Cardiac muscle cell (in vitro differentiated cells and primary cell): ENCODE data around the gene TRNAU1AP. TPM values are rescaled to one million over a fixed set of nuclear protein-coding genes. Genes with fewer than 3 reads are reported as not detected.
A peak's percentile ranks its signal among the peaks of the same experiment; 100 is the strongest.
"Not testable (repeated sequence)": the region's sequence is repeated elsewhere in the genome, so short reads cannot be mapped to it uniquely, and the experiment has no call there.

ENCODE experiments used
- DNase-seq, 2 donors: peaks; one replicate each; pipeline versions ENCODE4 v3.0.0 to v3.0.0-alpha.2; 2010 to 2017; ENCODE audit warnings: low read depth in 1 of 2, low spot score in 1 of 2
- H3K27ac ChIP-seq: fragments of 200-600 bp; sonication (generic); 2 replicates; pipeline ENCODE4 v1.5.1; 2016
- H3K27me3 ChIP-seq: fragments of 200-600 bp; sonication (generic); 2 replicates; pipeline ENCODE4 v1.6.0; 2016; ENCODE audit warnings: control low read depth
- H3K36me3 ChIP-seq: fragments of 200-600 bp; sonication (generic); 2 replicates; pipeline ENCODE4 v1.5.1; 2016; ENCODE audit warnings: control low read depth
- H3K4me1 ChIP-seq: fragments of 200-600 bp; sonication (generic); 2 replicates; pipeline ENCODE4 v1.8.1; 2017; ENCODE audit warnings: low read depth, mild to moderate bottlenecking, mixed run types
- H3K4me3 ChIP-seq: fragments of 200-600 bp; sonication (generic); 2 replicates; pipeline ENCODE4 v1.5.1; 2016; ENCODE audit warnings: mild to moderate bottlenecking
- H3K9me3 ChIP-seq: fragments of 200-600 bp; sonication (generic); 2 replicates; pipeline ENCODE4 v1.5.1; 2017; ENCODE audit warnings: low read depth, mild to moderate bottlenecking, control low read depth
- CTCF ChIP-seq: IDR thresholded peaks from 2 replicates; pipeline ENCODE4 v1.5.1; 2012; ENCODE audit warnings: low read depth, mild to moderate bottlenecking, low read length
- polyA plus RNA-seq: library from polyadenylated mRNA; unstranded; fragments of >200 nt; fragmentation: Nextera tagmentation; extraction: Ambion mirVana; gene quantifications from 2 replicates; pipeline ENCODE4 v1.2.1, GENCODE V29; 2016
- total RNA-seq: library from RNA; depleted of rRNA; stranded (reverse); fragments of >200 nt; gene quantifications from 2 replicates; pipeline ENCODE4 v1.2.3, GENCODE V29; 2016

TRNAU1AP gene
- total and polyA plus RNA-seq, 2 experiments from 2014 or later = 26.0 to 39.9 TPM

GRCh38 chr1:28510970-28511440 lies 41.9 kb upstream of the TRNAU1AP start:
- peak in 1 of 2 donors; percentile 54 for DNase-seq
- TF ChIP-seq CTCF = no peak
- Histone ChIP-seq H3K27me3 (no peaks in the 10 kb centered on the region), H3K36me3 (peaks cover 13% of the 10 kb centered on the region), H3K4me1 (peaks cover 4% of the 10 kb centered on the region), H3K4me3 (no peak overlapping the region), H3K27ac (peak overlapping the region; percentile 97), H3K9me3 (no peaks in the 10 kb centered on the region)

GRCh38 chr1:28512058-28512611 lies 40.8 kb upstream of the TRNAU1AP start:
- H3K27ac ChIP-seq = peak overlapping the region; percentile 48
- DNase-seq = peak in 1 of 2 donors; percentile 27
- no peak overlapping the region for H3K4me3 ChIP-seq
- peaks cover 2% of the 10 kb centered on the region for H3K4me1 ChIP-seq
- peaks cover 13% of the 10 kb centered on the region for H3K36me3 ChIP-seq
- no peaks in the 10 kb centered on the region for H3K27me3 ChIP-seq
- no peak for TF ChIP-seq CTCF
- no peaks in the 10 kb centered on the region for H3K9me3 ChIP-seq

- DNase-seq, H3K36me3 ChIP-seq, H3K4me3 ChIP-seq, H3K27me3 ChIP-seq, H3K9me3 ChIP-seq, H3K4me1 ChIP-seq: not testable (repeated sequence)
- peak overlapping the region; percentile 72 for H3K27ac ChIP-seq
Measured at GRCh38 chr1:28514445-28514933, 38.4 kb upstream of the TRNAU1AP start.

GRCh38 chr1:28516518-28516956 lies 36.3 kb upstream of the TRNAU1AP start:
- no peak overlapping the region for H3K4me3 ChIP-seq
- peak overlapping the region; percentile 23 for H3K27ac ChIP-seq
- H3K27me3 ChIP-seq = no peaks in the 10 kb centered on the region
- TF ChIP-seq CTCF = no peak
- no peak for DNase-seq
- no peaks in the 10 kb centered on the region for H3K36me3 ChIP-seq
- no peaks in the 10 kb centered on the region for H3K9me3 ChIP-seq
- peaks cover 6% of the 10 kb centered on the region for H3K4me1 ChIP-seq

- Histone ChIP-seq H3K4me1 (peaks cover 6% of the 10 kb centered on the region), H3K36me3 (no peaks in the 10 kb centered on the region), H3K4me3 (peak overlapping the region; percentile 57), H3K9me3 (no peaks in the 10 kb centered on the region), H3K27me3 (no peaks in the 10 kb centered on the region), H3K27ac (peak overlapping the region; percentile 85)
- peak in 1 of 2 donors; percentile 28 for DNase-seq
- TF ChIP-seq CTCF = no peak
Measured at GRCh38 chr1:28517649-28517999, 35.3 kb upstream of the TRNAU1AP start.

GRCh38 chr1:28518000-28518744 lies 34.7 kb upstream of the TRNAU1AP start:
- TF ChIP-seq CTCF = peak; percentile 99
- Histone ChIP-seq H3K4me1 (peaks cover 6% of the 10 kb centered on the region), H3K36me3 (no peaks in the 10 kb centered on the region), H3K4me3 (peak overlapping the region; percentile 57), H3K9me3 (no peaks in the 10 kb centered on the region), H3K27ac (peak overlapping the region; percentile 85), H3K27me3 (no peaks in the 10 kb centered on the region)
- peak; percentile 90 to 93 for DNase-seq
